ENCODE results near the gene ZDHHC8.

ZDHHC8 gene

DNA sequence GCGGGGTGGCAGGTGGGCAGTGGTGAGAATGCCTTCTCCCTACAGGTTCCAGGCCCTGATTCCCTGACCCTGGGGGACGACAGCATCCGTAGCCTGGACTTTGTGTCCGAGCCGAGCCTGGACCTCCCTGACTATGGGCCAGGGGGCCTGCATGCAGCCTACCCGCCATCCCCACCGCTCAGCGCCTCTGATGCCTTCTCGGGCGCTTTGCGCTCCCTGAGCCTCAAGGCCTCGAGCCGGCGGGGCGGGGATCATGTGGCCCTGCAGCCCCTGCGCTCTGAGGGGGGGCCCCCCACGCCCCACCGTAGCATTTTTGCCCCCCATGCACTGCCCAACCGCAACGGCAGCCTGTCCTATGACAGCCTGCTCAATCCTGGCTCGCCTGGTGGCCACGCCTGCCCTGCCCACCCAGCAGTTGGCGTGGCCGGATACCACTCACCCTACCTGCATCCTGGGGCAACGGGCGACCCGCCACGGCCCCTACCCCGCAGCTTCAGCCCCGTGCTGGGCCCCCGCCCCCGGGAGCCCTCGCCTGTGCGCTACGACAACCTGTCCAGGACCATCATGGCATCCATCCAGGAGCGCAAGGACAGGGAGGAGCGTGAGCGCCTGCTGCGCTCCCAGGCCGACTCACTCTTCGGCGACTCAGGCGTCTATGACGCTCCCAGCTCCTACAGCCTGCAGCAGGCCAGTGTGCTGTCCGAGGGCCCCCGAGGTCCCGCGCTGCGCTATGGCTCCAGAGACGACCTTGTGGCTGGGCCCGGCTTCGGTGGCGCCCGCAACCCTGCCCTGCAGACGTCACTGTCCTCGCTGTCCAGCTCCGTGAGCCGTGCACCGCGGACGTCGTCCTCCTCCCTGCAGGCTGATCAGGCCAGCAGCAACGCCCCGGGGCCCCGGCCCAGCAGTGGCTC is 11.4 kb downstream of the ZDHHC8 start:
- in situ Hi-C loops (cut with MboI; ENCODE audit: low sequenced_read_pairs): no loop called here

DNA sequence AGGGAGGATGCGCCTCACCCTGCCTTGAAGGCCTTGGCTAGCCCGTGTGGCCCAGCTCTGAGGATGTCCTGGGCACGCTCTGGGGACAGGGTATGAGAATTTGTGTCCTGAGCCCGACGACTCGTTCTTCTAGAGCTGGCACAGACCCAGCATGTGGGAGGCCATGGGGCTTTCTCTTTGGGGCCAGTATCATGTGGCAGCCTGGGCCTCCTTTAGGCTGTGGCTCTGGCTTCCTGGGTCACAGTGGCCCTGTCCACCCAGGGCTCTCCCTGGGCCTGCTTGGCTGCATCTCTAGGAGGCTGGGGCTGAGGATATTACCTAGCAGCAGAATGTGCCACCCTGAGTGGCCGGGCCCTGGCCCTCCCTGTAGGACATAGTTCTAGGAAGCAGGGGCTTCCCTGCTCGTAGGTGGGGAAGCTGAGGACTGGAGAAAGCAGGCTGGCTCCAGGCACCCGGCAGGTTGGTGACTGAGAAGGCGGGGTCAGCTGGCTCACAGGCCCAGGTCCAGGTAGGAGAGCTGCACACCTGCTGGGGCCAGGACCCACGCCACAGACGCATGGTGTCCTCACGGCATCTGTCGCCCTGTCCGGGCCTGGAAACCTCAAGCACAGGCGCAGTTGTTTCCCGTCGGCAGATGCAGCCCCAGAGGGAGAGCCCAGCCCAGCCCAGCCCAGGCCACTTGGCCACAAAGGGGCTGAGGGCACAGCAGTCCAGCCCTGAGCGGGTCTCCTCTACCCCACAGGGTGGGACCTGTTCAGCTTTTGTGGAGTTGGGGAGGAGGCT is 12.5 kb downstream of the ZDHHC8 start:
- in situ Hi-C loops (cut with MboI; ENCODE audit: low sequenced_read_pairs): no loop called here

DNA sequence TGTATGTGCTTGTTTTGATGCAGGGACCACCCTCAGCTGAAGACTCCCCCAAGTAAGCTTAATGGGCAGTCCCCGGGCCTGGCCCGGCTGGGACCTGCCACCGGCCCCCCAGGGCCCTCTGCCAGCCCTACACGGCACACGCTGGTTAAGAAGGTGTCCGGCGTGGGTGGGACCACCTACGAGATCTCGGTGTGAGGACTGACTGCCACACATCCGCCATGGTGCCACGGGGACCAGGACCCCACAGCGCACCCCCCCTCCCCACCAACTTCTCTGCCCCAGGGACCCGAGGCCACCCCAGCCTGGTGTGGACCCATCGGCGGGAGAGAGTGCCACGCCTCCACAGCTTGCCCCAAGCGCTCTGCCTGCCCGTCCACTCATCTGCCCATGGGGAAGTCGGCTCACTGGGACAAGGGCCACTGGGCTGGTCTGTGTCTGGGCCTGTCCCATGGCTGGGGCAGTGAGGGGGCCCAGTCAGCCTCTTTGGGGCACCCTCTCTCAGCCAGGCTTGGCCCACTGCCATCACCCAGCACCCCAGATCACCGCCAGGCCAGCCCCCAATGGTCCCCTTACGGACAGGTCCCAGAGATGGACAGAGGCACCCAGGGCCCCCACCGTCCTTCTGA is 13.7 kb downstream of the ZDHHC8 start:
- in situ Hi-C loops (cut with MboI; ENCODE audit: low sequenced_read_pairs): no loop called here

DNA sequence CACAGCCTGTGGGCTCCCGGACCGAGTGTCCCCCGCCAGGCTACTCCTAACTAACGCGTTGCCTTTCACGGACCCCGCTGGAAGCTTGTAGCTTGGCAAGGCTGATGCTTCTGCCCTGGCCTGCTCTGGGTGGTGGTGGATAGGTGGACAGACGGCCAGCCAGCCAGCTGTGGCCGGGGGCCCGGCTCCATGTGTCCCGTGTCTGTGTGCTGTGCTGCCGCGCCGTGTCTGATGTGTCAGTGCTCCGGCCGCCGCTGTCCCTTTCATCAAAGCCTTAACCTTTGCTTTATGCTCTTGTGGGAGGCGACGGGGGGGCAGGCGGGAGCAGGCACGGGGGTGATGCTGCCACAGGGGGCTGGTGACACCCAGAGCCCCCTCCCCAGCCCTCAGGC is 14.2 kb downstream of the ZDHHC8 start:
- in situ Hi-C loops (cut with MboI; ENCODE audit: low sequenced_read_pairs): no loop called here

DNA sequence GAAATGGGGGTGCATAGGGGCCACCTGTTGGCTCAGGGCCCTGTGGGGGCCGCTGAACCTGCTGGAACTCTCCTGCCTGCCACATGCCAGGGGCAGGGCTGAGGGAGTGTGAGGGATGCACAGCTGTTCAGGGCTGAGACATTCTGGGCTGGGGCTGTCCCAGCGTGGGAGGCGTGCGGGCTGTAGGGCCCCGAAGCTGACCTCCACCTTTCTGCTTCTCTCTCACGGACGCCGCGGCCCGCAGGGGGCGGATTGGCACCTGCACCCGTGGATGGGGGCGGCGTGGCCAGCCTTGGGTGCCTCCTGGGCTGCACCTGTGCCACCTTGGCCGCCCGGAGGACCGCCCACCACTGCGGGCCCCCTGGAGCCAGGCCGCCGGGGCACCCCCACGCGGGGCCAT is 15.2 kb downstream of the ZDHHC8 start:
- in situ Hi-C loops (cut with MboI; ENCODE audit: low sequenced_read_pairs): no loop called here

DNA sequence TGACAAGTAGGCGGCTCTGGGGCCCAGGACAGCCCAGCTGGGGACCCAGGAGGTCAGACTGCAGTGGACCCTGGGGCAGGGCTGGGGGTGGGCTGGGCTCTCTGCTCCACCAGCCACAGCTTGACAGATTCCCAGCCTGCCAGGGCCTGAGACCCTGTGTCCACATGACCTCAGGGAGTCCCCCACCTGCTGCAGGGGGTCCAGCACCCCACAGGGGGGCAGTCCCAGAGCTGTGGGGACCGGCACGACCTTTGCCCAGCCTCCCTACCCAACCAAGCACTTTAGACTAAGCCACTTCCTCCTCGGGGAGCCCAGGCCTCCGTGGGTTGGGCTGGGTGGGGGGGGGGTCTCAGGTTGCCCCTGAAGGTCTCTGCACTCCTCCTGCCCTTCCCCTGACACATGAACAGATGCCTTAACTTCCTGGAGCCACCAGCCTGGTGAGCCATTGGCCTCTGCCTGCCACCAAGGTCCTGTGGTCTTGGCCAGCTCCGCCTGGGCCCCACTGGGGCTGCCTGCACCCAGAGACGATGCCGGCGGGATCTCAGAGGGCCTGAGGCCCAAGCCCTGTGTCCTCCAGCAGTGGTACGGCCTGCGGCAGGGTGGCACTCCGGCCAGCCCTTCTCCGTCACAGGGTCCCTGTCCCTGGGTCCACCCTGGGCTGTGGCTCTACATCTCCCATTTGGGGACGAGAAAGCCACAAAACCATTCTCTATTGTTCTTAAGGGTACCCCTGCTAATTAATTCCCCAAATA is 15.8 kb downstream of the ZDHHC8 start:
- in situ Hi-C loops (cut with MboI; ENCODE audit: low sequenced_read_pairs): no loop called here

DNA sequence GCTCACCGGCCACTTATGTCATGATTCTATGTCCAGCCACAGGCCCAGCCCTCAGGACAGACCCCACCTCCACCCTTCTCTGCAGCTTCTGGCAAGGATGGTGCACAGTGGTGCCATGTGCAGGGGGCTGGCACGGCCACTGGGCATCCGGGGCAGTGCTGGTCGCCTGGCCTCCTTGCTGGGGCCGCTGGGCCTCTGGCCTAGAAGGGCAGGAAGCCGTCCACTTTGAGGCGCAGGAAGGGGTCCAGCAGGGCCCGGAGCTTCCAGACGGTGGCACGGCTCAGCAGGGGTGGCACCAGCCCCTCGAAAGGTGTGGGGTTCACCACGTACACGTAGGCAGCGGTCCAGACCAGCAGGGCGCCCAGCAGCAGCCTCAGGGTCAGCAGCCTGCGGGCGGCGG is 16.8 kb downstream of the ZDHHC8 start:
- in situ Hi-C loops (cut with MboI; ENCODE audit: low sequenced_read_pairs): no loop called here

DNA sequence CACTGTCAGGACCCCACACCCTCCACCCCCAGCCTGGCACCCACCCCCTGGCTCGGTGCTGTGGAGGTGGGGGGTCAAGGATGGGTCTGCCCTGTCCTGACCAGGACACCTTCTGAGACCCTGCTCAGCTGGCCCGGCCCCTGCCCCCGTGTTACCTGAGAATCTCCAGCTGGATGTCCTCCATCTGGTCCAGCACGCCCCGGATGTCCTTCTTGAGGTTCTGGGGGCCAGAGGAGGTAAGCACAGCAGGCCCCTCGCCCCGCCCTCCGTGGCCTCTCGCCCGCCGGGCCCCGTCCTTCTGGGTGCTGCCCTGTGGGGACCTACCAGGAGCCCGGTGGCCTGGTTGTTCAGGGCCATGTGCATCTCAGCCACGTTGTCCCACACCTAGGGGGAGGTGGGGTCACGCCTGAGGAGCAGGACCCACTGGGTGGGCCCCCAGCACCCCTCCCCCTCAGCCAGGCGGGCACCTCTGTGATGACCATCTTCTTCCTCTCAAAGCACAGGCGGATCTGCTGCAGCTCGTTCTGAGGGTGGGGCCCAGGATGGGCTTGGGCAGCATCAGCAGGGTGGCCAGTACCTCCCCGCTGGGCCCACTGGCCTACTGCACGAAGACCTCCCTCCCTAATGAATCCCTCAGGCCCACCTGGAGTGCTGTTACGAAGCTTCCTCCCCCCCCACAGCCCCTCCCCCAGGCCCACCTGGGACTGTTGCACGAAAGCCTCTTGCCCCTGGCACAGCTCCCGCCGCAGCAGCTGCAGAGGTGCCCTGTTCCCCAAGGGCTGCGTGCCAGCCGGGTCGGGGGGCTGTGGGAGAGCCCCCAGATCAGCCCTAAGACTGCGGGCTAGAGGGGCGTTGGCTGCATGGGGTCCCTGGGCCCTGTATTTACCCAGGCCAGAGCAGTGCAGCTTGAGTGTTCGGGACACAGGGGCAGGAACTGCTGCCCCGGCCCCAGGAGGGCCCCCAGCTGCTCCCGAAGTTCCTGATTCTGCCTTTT is 17.9 kb downstream of the ZDHHC8 start:
- in situ Hi-C loops (cut with MboI; ENCODE audit: low sequenced_read_pairs): loop anchor here (10.0 kb wide), 1 partner anchor 115 kb away; the partner anchor contains the start of gene RTN4R

DNA sequence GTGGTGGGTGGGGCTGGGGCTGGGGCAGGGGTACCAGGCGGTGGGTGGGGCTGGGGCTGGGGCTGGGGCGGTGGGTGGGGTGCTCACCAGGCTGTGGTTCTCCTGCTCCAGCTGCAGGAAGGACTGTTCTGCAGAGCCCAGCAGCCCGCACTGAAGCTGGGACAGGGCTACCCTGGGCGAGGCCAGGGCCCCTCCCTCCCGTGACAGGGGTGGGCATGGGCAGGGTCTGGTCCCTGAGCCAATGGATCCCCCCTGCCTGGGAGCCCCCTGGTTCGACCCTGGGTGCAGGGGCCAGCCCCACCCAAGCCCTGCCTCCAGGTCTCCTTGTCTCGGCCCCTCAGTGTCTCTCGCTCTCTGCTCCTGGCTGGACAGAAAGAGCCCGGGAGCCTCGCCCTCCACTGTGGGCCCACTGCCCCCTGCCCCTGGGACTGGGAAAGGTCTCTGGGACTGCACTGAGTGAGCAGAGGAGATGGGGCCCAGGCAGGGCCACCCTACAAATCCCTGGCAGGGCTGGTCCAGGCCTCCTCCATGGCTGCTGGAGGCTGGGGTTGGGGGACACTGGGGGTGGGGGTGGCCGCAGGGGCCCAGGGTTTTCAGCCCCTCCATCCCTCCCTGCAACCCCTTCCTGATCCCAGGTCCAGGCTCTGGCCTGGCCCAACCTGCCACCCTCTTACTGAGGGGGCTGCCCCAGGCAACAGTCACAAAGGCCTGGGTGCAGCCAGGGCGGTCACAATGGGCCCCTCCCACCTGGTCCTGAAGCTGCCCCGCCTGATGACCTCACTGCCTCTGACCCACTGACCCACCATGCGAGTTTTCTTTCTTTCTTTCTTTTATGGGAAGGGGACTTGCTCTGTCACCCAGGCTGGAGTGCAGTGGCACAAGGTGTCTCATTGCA is 19.0 kb downstream of the ZDHHC8 start, which contains the start of gene CCDC188:
Gene CCDC188, minus strand, starts transcription at position 675 of the 895 bp plus-strand sequence. Its CDS starts 69 bp downstream, at position 606.
- in situ Hi-C loops (cut with MboI; ENCODE audit: low sequenced_read_pairs): loop anchor here (10.0 kb wide), 1 partner anchor 114 kb away; the partner anchor contains the start of gene RTN4R

DNA sequence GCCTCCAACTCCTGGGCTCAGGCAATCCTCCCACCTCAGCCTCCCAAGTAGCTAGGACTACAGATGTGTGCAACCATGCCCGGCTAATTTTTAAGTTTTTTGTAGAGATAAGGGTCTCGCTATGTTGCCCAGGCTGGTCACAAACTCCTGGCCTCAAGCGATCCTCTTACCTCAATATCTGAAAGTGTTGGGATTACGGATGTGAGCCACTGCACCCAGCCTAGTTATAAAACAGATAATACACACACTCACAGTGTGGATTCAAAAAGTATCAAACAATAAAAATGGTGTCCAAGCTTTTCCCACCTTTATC is 19.6 kb downstream of the ZDHHC8 start:
- in situ Hi-C loops (cut with MboI; ENCODE audit: low sequenced_read_pairs): loop anchor here (10.0 kb wide), 1 partner anchor 114 kb away; the partner anchor contains the start of gene RTN4R

DNA sequence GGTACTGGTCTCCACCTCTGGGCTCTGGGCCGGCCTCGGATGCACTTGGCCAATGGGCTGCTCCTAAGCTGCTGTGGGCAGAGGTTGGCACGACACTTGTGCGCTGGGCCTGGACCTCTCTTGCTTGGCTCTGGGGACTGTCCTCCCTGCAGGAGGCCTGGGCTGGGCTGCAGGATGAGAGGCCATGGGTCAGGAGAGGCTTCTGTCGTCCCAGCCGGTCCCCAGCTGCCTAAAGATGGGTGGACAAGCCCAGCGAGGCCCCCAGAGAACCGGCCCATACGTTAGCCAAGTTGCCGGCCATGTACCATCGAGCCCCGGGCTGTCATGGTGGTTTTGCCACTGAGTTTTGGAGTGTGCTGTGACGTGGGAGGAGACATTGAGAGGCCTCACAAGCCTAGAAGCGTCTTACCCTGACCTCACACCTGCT is 20.9 kb downstream of the ZDHHC8 start:
- in situ Hi-C loops (cut with MboI; ENCODE audit: low sequenced_read_pairs): loop anchor here (10.0 kb wide), 1 partner anchor 112 kb away; the partner anchor contains the start of gene RTN4R

DNA sequence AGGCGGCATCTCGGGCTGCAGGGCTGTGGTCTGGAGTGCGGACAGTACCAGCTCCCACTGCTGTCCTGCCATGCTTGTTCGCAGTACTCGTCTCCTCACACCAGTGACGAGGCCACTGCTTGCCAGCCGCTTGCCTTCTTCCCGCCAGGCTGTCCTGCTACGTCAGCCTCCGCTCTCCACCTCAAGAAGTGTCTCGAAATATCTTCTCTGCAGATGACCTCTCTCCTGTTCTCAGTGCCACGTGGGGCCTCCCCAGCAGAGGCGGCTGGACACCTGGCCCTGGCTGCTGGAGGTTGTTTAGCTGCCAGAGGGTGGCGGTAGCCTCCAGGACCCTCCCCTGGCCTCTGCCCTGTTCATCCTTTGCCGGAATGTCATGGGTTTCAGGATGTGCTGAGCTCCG is 22.3 kb downstream of the ZDHHC8 start:
- in situ Hi-C loops (cut with MboI; ENCODE audit: low sequenced_read_pairs): loop anchor here (10.0 kb wide), 1 partner anchor 111 kb away; the partner anchor contains the start of gene RTN4R

DNA sequence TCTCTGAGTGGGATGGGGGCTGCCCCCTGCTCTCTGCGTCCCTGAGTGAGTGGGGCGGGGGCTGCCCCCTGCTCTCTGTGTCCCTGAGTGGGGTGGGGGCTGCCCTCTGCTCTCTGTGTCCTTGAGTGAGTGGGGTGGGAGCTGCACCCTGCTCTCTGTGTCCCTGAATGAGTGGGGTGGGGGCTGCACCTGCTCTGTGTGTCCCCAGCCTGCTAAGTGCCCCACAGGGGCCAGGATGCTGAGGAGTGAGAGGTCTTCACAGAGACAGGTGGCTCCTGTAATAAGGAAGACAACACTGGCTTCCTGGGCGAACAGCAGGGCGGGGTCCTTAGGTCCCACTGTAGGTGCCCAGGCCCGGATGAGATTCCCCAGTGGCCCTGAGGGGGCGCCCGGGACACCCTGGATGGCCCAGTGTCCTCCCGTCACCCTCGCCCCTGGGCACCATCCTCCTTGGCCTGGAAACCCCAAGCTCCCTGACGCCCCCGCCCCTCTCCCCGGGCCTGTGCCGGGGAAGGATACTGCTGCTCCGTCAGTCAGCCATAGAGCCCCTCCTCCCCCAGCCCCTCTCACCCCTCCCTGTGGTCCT is 23.1 kb downstream of the ZDHHC8 start:
- in situ Hi-C loops (cut with MboI; ENCODE audit: low sequenced_read_pairs): loop anchor here (10.0 kb wide), 1 partner anchor 110 kb away; the partner anchor contains the start of gene RTN4R

DNA sequence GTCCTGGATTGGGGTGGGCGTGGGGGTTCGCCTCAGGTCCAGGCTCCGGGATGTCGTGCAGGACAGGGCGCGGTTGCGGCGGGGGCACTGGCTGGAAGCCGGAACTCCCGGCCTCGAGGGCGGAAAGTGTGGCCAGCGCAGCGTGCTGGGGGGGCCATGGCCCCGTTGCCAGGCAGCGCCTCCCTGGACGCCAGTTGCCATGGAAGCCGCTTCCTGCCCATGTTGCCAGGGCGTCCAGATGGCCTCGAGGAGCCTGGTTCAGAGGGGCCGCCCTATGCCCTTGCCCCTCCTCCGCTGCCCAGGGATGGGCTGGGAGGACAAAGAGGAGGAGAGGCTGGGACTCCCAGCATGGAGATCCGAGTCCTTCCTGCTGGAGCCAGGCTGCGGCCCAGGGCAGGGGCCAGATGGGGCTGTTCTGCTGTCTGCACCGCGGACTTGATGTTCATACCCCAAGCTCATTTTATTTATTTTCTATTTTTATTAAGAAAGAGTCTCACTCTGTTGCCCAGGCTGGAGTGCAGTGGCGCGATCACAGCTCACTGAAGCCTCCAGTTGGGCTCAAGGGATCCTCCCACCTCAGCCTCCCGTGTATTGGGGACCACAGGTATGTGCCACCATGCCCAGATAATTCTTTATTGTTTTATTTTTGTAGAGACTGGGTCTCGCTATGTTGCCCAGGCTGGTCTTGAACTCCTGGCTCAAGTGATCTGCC is 23.9 kb downstream of the ZDHHC8 start:
- in situ Hi-C loops (cut with MboI; ENCODE audit: low sequenced_read_pairs): loop anchor here (10.0 kb wide), 1 partner anchor 109 kb away; the partner anchor contains the start of gene RTN4R

DNA sequence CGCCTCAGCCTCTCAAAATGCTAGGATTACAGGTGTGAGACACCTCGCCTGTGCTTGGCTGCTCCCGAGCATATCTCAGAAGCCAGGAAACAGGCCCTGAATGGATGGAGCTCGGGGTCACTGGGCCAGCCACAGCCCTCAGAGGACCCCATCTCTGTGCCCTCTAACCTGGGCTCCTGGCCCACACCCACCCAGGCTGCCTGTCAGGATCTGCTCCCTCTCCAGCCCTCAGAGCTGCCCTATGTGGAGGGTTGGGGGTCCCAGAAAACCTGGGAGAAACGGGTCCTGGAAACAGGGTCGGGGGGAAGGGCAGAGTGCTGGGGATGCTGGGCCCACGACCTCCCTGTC is 24.4 kb downstream of the ZDHHC8 start:
- in situ Hi-C loops (cut with MboI; ENCODE audit: low sequenced_read_pairs): loop anchor here (10.0 kb wide), 1 partner anchor 109 kb away; the partner anchor contains the start of gene RTN4R

DNA sequence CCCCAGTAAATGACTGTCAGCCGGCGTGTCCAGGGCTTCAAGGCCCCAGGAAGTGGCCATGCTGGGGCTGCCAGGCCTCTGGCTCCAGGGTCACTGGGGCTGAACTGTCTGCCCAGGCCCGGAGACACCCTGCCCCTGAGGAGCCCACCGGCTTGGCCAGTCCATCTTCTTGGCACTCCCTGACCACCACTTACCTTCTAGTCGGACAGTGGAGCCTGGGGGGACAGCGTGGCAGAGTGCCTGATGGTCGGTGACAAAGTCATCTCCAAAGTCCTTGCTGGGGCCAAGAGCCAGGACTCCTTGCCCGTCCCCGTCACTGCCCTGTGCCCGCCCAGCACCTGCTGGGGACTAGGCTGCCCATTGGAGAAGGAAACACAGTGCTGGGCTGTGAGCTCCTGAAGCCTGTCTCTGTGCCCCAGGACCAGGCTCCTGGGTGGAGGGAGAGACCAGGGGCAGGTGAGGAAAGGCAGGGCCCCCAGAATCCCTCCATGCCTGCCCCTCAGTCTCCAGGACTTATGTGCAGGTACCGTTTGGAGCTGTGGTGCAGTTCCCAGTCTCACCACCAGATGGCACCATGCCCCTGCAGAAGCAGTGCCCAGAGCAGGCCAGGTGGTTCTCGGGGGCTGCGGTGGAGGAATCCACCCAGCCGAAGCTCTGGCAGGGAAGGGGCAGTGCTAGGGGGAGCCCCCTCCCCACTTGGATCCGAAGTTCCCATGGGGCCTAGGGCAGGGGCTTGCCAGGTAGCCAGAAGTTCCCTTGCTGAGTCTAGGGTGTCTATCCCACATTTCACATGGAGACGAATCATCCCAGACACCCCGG is 25.2 kb downstream of the ZDHHC8 start:
- in situ Hi-C loops (cut with MboI; ENCODE audit: low sequenced_read_pairs): loop anchor here (10.0 kb wide), 1 partner anchor 108 kb away; the partner anchor contains the start of gene RTN4R
